Mucosa of stomach (tissue), 1 donor: ENCODE measurements around the gene CHTF18.

Experiments used
- H3K27me3 ChIP-seq: one replicate; pipeline ENCODE4 v1.7.0; 2013; ENCODE audit warnings: mild to moderate bottlenecking, low read length; ENCODE audit not compliant: control insufficient read depth, insufficient read depth
- H3K36me3 ChIP-seq: one replicate; pipeline ENCODE4 v1.7.0; 2013; ENCODE audit warnings: low read length; ENCODE audit not compliant: control insufficient read depth, insufficient read depth
- H3K4me1 ChIP-seq: one replicate; pipeline ENCODE4 v1.7.0; 2013; ENCODE audit warnings: mild to moderate bottlenecking, low read length; ENCODE audit not compliant: control insufficient read depth, insufficient read depth
- H3K4me3 ChIP-seq: one replicate; pipeline ENCODE4 v1.7.0; 2013; ENCODE audit warnings: low read length
- H3K9ac ChIP-seq: one replicate; pipeline ENCODE4 v1.7.0; 2013; ENCODE audit warnings: mild to moderate bottlenecking, low read length, moderate library complexity
- H3K9me3 ChIP-seq: one replicate; pipeline ENCODE4 v1.7.0; 2013; ENCODE audit warnings: mild to moderate bottlenecking, low read length, moderate library complexity; ENCODE audit not compliant: control insufficient read depth
- donor health status: Pancreatic carcinoma.

CHTF18 gene

GRCh38 chr16:792221-792995, 4.0 kb downstream of the CHTF18 start:
- H3K4me3 ChIP-seq: no peak overlapping the region
- no peaks in the 10 kb centered on the region for H3K27me3 ChIP-seq
- peaks cover 11% of the 10 kb centered on the region for H3K4me1 ChIP-seq
- no peaks in the 10 kb centered on the region for H3K36me3 ChIP-seq
- H3K9ac ChIP-seq: no peak overlapping the region
- no peaks in the 10 kb centered on the region for H3K9me3 ChIP-seq

- H3K27me3 ChIP-seq: no peaks in the 10 kb centered on the region
Measured at GRCh38 chr16:793414-793813, 5.0 kb downstream of the CHTF18 start.

GRCh38 chr16:794091-794822, 5.8 kb downstream of the CHTF18 start:
- Histone ChIP-seq H3K4me1 (peaks cover 1% of the 10 kb centered on the region), H3K27me3 (peaks cover 8% of the 10 kb centered on the region), H3K36me3 (no peaks in the 10 kb centered on the region), H3K9me3 (no peaks in the 10 kb centered on the region), H3K4me3 (no peak overlapping the region), H3K9ac (no peak overlapping the region)

More at GRCh38 chr16:793414-793813, 5.0 kb downstream of the CHTF18 start:
- Histone ChIP-seq H3K9me3 (no peaks in the 10 kb centered on the region), H3K9ac (no peak overlapping the region), H3K4me3 (no peak overlapping the region), H3K4me1 (peaks cover 7% of the 10 kb centered on the region), H3K36me3 (no peaks in the 10 kb centered on the region)

- H3K27me3 ChIP-seq: peaks cover 13% of the 10 kb centered on the region
- H3K4me1 ChIP-seq: no peaks in the 10 kb centered on the region
- H3K9ac ChIP-seq: no peak overlapping the region
- no peaks in the 10 kb centered on the region for H3K36me3 ChIP-seq
- H3K9me3 ChIP-seq: no peaks in the 10 kb centered on the region
- no peak overlapping the region for H3K4me3 ChIP-seq
Measured at GRCh38 chr16:794853-795466, 6.5 kb downstream of the CHTF18 start.

GRCh38 chr16:795580-796229, 7.3 kb downstream of the CHTF18 start:
- H3K36me3 ChIP-seq: no peaks in the 10 kb centered on the region

GRCh38 chr16:796296-797119, 8.1 kb downstream of the CHTF18 start:
- Histone ChIP-seq H3K27me3 (peaks cover 29% of the 10 kb centered on the region), H3K9me3 (no peaks in the 10 kb centered on the region), H3K9ac (no peak overlapping the region), H3K4me1 (no peaks in the 10 kb centered on the region), H3K36me3 (no peaks in the 10 kb centered on the region), H3K4me3 (no peak overlapping the region)

More at GRCh38 chr16:795580-796229, 7.3 kb downstream of the CHTF18 start:
- Histone ChIP-seq H3K9me3 (no peaks in the 10 kb centered on the region), H3K4me1 (no peaks in the 10 kb centered on the region), H3K27me3 (peaks cover 21% of the 10 kb centered on the region), H3K9ac (no peak overlapping the region), H3K4me3 (no peak overlapping the region)

GRCh38 chr16:797120-797420, 8.7 kb downstream of the CHTF18 start:
- Histone ChIP-seq H3K9me3 (no peaks in the 10 kb centered on the region), H3K4me3 (no peak overlapping the region), H3K9ac (no peak overlapping the region), H3K36me3 (no peaks in the 10 kb centered on the region), H3K4me1 (no peaks in the 10 kb centered on the region), H3K27me3 (peaks cover 34% of the 10 kb centered on the region)

- no peaks in the 10 kb centered on the region for H3K36me3 ChIP-seq
Measured at GRCh38 chr16:797686-798085, 9.3 kb downstream of the CHTF18 start.

GRCh38 chr16:798666-799065, 10.2 kb downstream of the CHTF18 start:
- H3K4me1 ChIP-seq: no peaks in the 10 kb centered on the region
- peaks cover 50% of the 10 kb centered on the region for H3K27me3 ChIP-seq
- no peak overlapping the region for H3K4me3 ChIP-seq
- no peaks in the 10 kb centered on the region for H3K36me3 ChIP-seq
- no peaks in the 10 kb centered on the region for H3K9me3 ChIP-seq
- H3K9ac ChIP-seq: no peak overlapping the region

More at GRCh38 chr16:797686-798085, 9.3 kb downstream of the CHTF18 start:
- Histone ChIP-seq H3K9ac (no peak overlapping the region), H3K9me3 (no peaks in the 10 kb centered on the region), H3K4me3 (no peak overlapping the region), H3K4me1 (no peaks in the 10 kb centered on the region), H3K27me3 (peaks cover 40% of the 10 kb centered on the region)

GRCh38 chr16:799111-799947, 10.9 kb downstream of the CHTF18 start:
- Histone ChIP-seq H3K36me3 (no peaks in the 10 kb centered on the region), H3K4me1 (no peaks in the 10 kb centered on the region), H3K4me3 (no peak overlapping the region), H3K9ac (no peak overlapping the region), H3K27me3 (peaks cover 53% of the 10 kb centered on the region), H3K9me3 (no peaks in the 10 kb centered on the region)
